Activated naive CD8-positive, alpha-beta T cell treated with anti-CD3 and anti-CD28 coated beads, Interleukin-2, amount 10 ng/mL, durations not matched to agents 7 days and 5 days (primary cell): ENCODE results near the gene KLHL15. TPM values are rescaled to one million over a fixed set of nuclear protein-coding genes. Genes with fewer than 3 reads are reported as not detected.

ENCODE experiments used
- ATAC-seq: fragments of 150-1000 bp; cut with Tn5 transposase; one replicate; pipeline ENCODE4 v1.10.0; 2021; ENCODE audit warnings: low read depth, moderate library complexity
- POLR2A ChIA-PET: fragments of 350-600 bp; sonication (Branson Sonifier 250); formaldehyde crosslinking; loops from one replicate; lab custom pipeline; 2021; ENCODE audit warnings: antibody characterized with exemption; lab: Charles Lee
- DNase-seq: peaks from one replicate; pipeline ENCODE4 v3.0.0; 2021
- H3K27ac Mint-ChIP-seq: one replicate; pipeline ENCODE4 v1.8.0; 2022; ENCODE audit warnings: mild to moderate bottlenecking, mixed read lengths
- H3K27me3 Mint-ChIP-seq: one replicate; pipeline ENCODE4 v1.8.0; 2022; ENCODE audit warnings: mild to moderate bottlenecking, moderate library complexity, mixed read lengths
- H3K36me3 Mint-ChIP-seq: one replicate; pipeline ENCODE4 v1.8.0; 2021; ENCODE audit warnings: mild to moderate bottlenecking, mixed read lengths
- H3K4me1 Mint-ChIP-seq: one replicate; pipeline ENCODE4 v1.8.0; 2021; ENCODE audit warnings: mixed read lengths
- H3K4me3 Mint-ChIP-seq: one replicate; pipeline ENCODE4 v1.8.0; 2022; ENCODE audit warnings: mild to moderate bottlenecking, moderate library complexity, mixed read lengths
- H3K9me3 Mint-ChIP-seq: one replicate; pipeline ENCODE4 v1.8.0; 2021; ENCODE audit warnings: mixed read lengths
- total RNA-seq, 2 experiments: library from RNA; stranded (reverse); gene quantifications; one replicate each; pipeline ENCODE4 v1.2.3, GENCODE V29; 2021

The KLHL15 gene
- total RNA-seq, 2 experiments from 2014 or later: 12.2 to 14.3 TPM

- H3K27me3 Mint-ChIP-seq: no peaks in the 10 kb centered on the region
Measured at GRCh38 chrX:24025741-24026403, 1.1 kb downstream of the KLHL15 start.

GRCh38 chrX:24024819-24025740 is 1.9 kb downstream of the KLHL15 start:
- Mint-ChIP-seq H3K27me3 (no peaks in the 10 kb centered on the region), H3K27ac (peak overlapping the region; percentile 86), H3K4me3 (peak overlapping the region; percentile 96), H3K9me3 (no peaks in the 10 kb centered on the region), H3K36me3 (peaks cover 7% of the 10 kb centered on the region), H3K4me1 (peaks cover 11% of the 10 kb centered on the region)
- peak; percentile 86 for DNase-seq
- POLR2A ChIA-PET: interaction anchor here (0.7 to 2.5 kb wide), 9 partner anchors 25 to 282 kb away, joined by 3 to 45 read pairs (median 5); partner anchors contain the start of genes ACOT9, APOO, CXorf58 and EIF2S3
- ATAC-seq: peak; percentile 94

More at GRCh38 chrX:24025741-24026403, 1.1 kb downstream of the KLHL15 start:
- ATAC-seq: peak; percentile 27
- Mint-ChIP-seq H3K4me1 (peaks cover 9% of the 10 kb centered on the region), H3K36me3 (peaks cover 7% of the 10 kb centered on the region), H3K27ac (peak overlapping the region; percentile 84), H3K4me3 (peak overlapping the region; percentile 74), H3K9me3 (no peaks in the 10 kb centered on the region)
- POLR2A ChIA-PET: interaction anchor here (0.7 to 2.5 kb wide), 8 partner anchors 24 to 283 kb away, joined by 3 to 45 read pairs (median 10); partner anchors contain the start of genes ACOT9, APOO, CXorf58 and EIF2S3
- DNase-seq: no peak

- H3K27me3 Mint-ChIP-seq: no peaks in the 10 kb centered on the region
- no peak for DNase-seq
- peaks cover 16% of the 10 kb centered on the region for H3K4me1 Mint-ChIP-seq
- POLR2A ChIA-PET: interaction anchor here (1.5 to 2.5 kb wide), 3 partner anchors 30 to 116 kb away, joined by 5 to 45 read pairs (median 14); partner anchors contain the start of genes APOO, CXorf58 and EIF2S3
- no peaks in the 10 kb centered on the region for H3K9me3 Mint-ChIP-seq
- H3K27ac Mint-ChIP-seq: peak overlapping the region; percentile 92
- no peak for ATAC-seq
- H3K36me3 Mint-ChIP-seq: peaks cover 9% of the 10 kb centered on the region
- H3K4me3 Mint-ChIP-seq: peak overlapping the region; percentile 96
Measured at GRCh38 chrX:24023972-24024669, 2.9 kb downstream of the KLHL15 start.

- Mint-ChIP-seq H3K36me3 (peaks cover 10% of the 10 kb centered on the region), H3K4me3 (peak overlapping the region; percentile 96), H3K9me3 (no peaks in the 10 kb centered on the region), H3K27me3 (no peaks in the 10 kb centered on the region), H3K27ac (peak overlapping the region; percentile 92), H3K4me1 (peaks cover 16% of the 10 kb centered on the region)
- ATAC-seq (no peak), DNase-seq (no peak)
- POLR2A ChIA-PET: interaction anchor here (1.5 kb wide), 1 partner anchor 116 kb away, joined by 5 read pairs; the partner anchor contains the start of genes APOO and CXorf58
Measured at GRCh38 chrX:24023544-24023943, 3.4 kb downstream of the KLHL15 start.

- Mint-ChIP-seq H3K4me3 (peak overlapping the region; percentile 50), H3K27me3 (no peaks in the 10 kb centered on the region), H3K27ac (peak overlapping the region; percentile 51), H3K9me3 (no peaks in the 10 kb centered on the region), H3K4me1 (peaks cover 17% of the 10 kb centered on the region), H3K36me3 (peaks cover 13% of the 10 kb centered on the region)
- no peak for ATAC-seq
- DNase-seq: no peak
- POLR2A ChIA-PET: interaction anchor here (1.0 kb wide), 1 partner anchor 113 kb away, joined by 7 read pairs; no protein-coding TSS in a partner anchor
Measured at GRCh38 chrX:24020306-24020876, 6.6 kb downstream of the KLHL15 start.

GRCh38 chrX:24019448-24019847 is 7.5 kb downstream of the KLHL15 start:
- POLR2A ChIA-PET: no interaction called here
- no peak overlapping the region for H3K27ac Mint-ChIP-seq
- H3K27me3 Mint-ChIP-seq: no peaks in the 10 kb centered on the region
- DNase-seq: no peak
- peaks cover 22% of the 10 kb centered on the region for H3K4me1 Mint-ChIP-seq
- ATAC-seq: no peak
- peak overlapping the region; percentile 50 for H3K4me3 Mint-ChIP-seq
- H3K9me3 Mint-ChIP-seq: no peaks in the 10 kb centered on the region
- H3K36me3 Mint-ChIP-seq: peaks cover 13% of the 10 kb centered on the region

- no peaks in the 10 kb centered on the region for H3K27me3 Mint-ChIP-seq
- DNase-seq: no peak
- peaks cover 24% of the 10 kb centered on the region for H3K4me1 Mint-ChIP-seq
- ATAC-seq: no peak
- no peaks in the 10 kb centered on the region for H3K9me3 Mint-ChIP-seq
- H3K36me3 Mint-ChIP-seq: peaks cover 13% of the 10 kb centered on the region
- H3K27ac Mint-ChIP-seq: no peak overlapping the region
- POLR2A ChIA-PET: no interaction called here
- H3K4me3 Mint-ChIP-seq: no peak overlapping the region
Measured at GRCh38 chrX:24018809-24019208, 8.2 kb downstream of the KLHL15 start.

GRCh38 chrX:24017674-24018073 is 9.3 kb downstream of the KLHL15 start:
- Mint-ChIP-seq H3K36me3 (peaks cover 10% of the 10 kb centered on the region), H3K4me3 (no peak overlapping the region), H3K27me3 (no peaks in the 10 kb centered on the region), H3K9me3 (no peaks in the 10 kb centered on the region), H3K4me1 (peaks cover 24% of the 10 kb centered on the region), H3K27ac (no peak overlapping the region)
- DNase-seq (no peak), ATAC-seq (no peak)
- POLR2A ChIA-PET: interaction anchor here (0.7 kb wide), 2 partner anchors 9 to 18 kb away, joined by 5 to 6 read pairs; partner anchors contain the start of gene KLHL15

GRCh38 chrX:24014388-24015018 is 12.5 kb downstream of the KLHL15 start:
- H3K4me1 Mint-ChIP-seq: peaks cover 21% of the 10 kb centered on the region
- H3K4me3 Mint-ChIP-seq: peak overlapping the region; percentile 79
- H3K36me3 Mint-ChIP-seq: peaks cover 17% of the 10 kb centered on the region
- DNase-seq (no peak), ATAC-seq (peak; percentile 74)
- H3K9me3 Mint-ChIP-seq: no peaks in the 10 kb centered on the region
- peak overlapping the region; percentile 81 for H3K27ac Mint-ChIP-seq
- POLR2A ChIA-PET: no interaction called here
- H3K27me3 Mint-ChIP-seq: no peaks in the 10 kb centered on the region

- POLR2A ChIA-PET: no interaction called here
- H3K9me3 Mint-ChIP-seq: no peaks in the 10 kb centered on the region
- H3K36me3 Mint-ChIP-seq: peaks cover 15% of the 10 kb centered on the region
- no peak for DNase-seq
- ATAC-seq: no peak
- no peaks in the 10 kb centered on the region for H3K27me3 Mint-ChIP-seq
- no peak overlapping the region for H3K27ac Mint-ChIP-seq
- peaks cover 23% of the 10 kb centered on the region for H3K4me1 Mint-ChIP-seq
- no peak overlapping the region for H3K4me3 Mint-ChIP-seq
Measured at GRCh38 chrX:24012266-24012665, 14.7 kb downstream of the KLHL15 start.

GRCh38 chrX:24005867-24006266 is 21.1 kb downstream of the KLHL15 start:
- no peak overlapping the region for H3K27ac Mint-ChIP-seq
- POLR2A ChIA-PET: no interaction called here
- H3K4me3 Mint-ChIP-seq: no peak overlapping the region
- H3K4me1 Mint-ChIP-seq: peaks cover 10% of the 10 kb centered on the region
- ATAC-seq: no peak
- peaks cover 17% of the 10 kb centered on the region for H3K36me3 Mint-ChIP-seq
- no peaks in the 10 kb centered on the region for H3K27me3 Mint-ChIP-seq
- no peaks in the 10 kb centered on the region for H3K9me3 Mint-ChIP-seq
- no peak for DNase-seq

- H3K27me3 Mint-ChIP-seq: no peaks in the 10 kb centered on the region
- POLR2A ChIA-PET: no interaction called here
- ATAC-seq (no peak), DNase-seq (no peak)
- peaks cover 12% of the 10 kb centered on the region for H3K36me3 Mint-ChIP-seq
- H3K4me3 Mint-ChIP-seq: no peak overlapping the region
- peaks cover 6% of the 10 kb centered on the region for H3K4me1 Mint-ChIP-seq
- H3K27ac Mint-ChIP-seq: no peak overlapping the region
- H3K9me3 Mint-ChIP-seq: no peaks in the 10 kb centered on the region
Measured at GRCh38 chrX:24005028-24005427, 22.0 kb downstream of the KLHL15 start.
